Bone marrow (tissue), 2 donors: Measurements from ENCODE around the gene NME5.
A peak's percentile ranks its signal among the peaks of the same experiment; 100 is the strongest.
"Not testable (repeated sequence)": the region's sequence is repeated elsewhere in the genome, so short reads cannot be mapped to it uniquely, and the experiment has no call there.

Experiments
- DNase-seq, 2 donors: peaks; one replicate each; lab custom pipeline; 2025; lab: John Stamatoyannopoulos, UW

NME5 gene

GRCh38 chr5:138138949-138139780, at the start of gene NME5:
NME5 (minus strand) TSS chr5:138139428; CDS start chr5:138138780, 648 bp downstream.
- no peak for DNase-seq

GRCh38 chr5:138188626-138189025, 49.4 kb upstream of the NME5 start:
- DNase-seq, result no peak

- no peak for DNase-seq
These were observed 46.8 kb upstream of the NME5 start for GRCh38 chr5:138186002-138186447.

- DNase-seq, result no peak
These were observed 43.6 kb upstream of the NME5 start for GRCh38 chr5:138182808-138183207.

- DNase-seq, result no peak
These were observed 41.6 kb upstream of the NME5 start for GRCh38 chr5:138180841-138181240.

- DNase-seq, result peak in 1 of 2 donors; percentile 59
These were observed 41.1 kb upstream of the NME5 start for GRCh38 chr5:138180183-138180782.

- no peak for DNase-seq
These were observed 40.1 kb upstream of the NME5 start for GRCh38 chr5:138179277-138179857.

- peak; percentile 71 to 97 for DNase-seq
These were observed 39.5 kb upstream of the NME5 start, which contains the start of the genes BRD8 and KIF20A for GRCh38 chr5:138178516-138179276. BRD8 (minus strand) TSS chr5:138178630; CDS start chr5:138178614, 16 bp downstream. KIF20A (plus strand) TSS chr5:138179112; CDS start chr5:138179681, 569 bp downstream.

- DNase-seq, result no peak
These were observed 38.8 kb upstream of the NME5 start for GRCh38 chr5:138177941-138178515.

- no peak for DNase-seq
These were observed 31.1 kb upstream of the NME5 start for GRCh38 chr5:138170299-138170698.

- DNase-seq, result no peak
These were observed 29.9 kb upstream of the NME5 start for GRCh38 chr5:138169124-138169523.

- no peak for DNase-seq
These were observed 24.5 kb upstream of the NME5 start for GRCh38 chr5:138163721-138164120.

GRCh38 chr5:138160706-138161105, 21.5 kb upstream of the NME5 start:
- no peak for DNase-seq

GRCh38 chr5:138159666-138160065, 20.4 kb upstream of the NME5 start:
- no peak for DNase-seq

GRCh38 chr5:138157626-138158025, 18.4 kb upstream of the NME5 start:
- no peak for DNase-seq

- not testable (repeated sequence) for DNase-seq
These were observed 16.7 kb upstream of the NME5 start for GRCh38 chr5:138155977-138156376.

GRCh38 chr5:138149530-138149929, 10.3 kb upstream of the NME5 start:
- DNase-seq, result no peak

GRCh38 chr5:138148811-138149210, 9.6 kb upstream of the NME5 start:
- DNase-seq, result no peak

- DNase-seq, result not testable (repeated sequence)
These were observed 4.3 kb upstream of the NME5 start for GRCh38 chr5:138143578-138143977.

- DNase-seq, result no peak
These were observed 2.5 kb upstream of the NME5 start for GRCh38 chr5:138141734-138142133.

- no peak for DNase-seq
These were observed 1.0 kb upstream of the NME5 start for GRCh38 chr5:138140268-138140667.

- peak in 1 of 2 donors; percentile 5 for DNase-seq
These were observed 508 bp upstream of the NME5 start for GRCh38 chr5:138139781-138140090.
